ENCODE data around the gene ADCY7.

DNA sequence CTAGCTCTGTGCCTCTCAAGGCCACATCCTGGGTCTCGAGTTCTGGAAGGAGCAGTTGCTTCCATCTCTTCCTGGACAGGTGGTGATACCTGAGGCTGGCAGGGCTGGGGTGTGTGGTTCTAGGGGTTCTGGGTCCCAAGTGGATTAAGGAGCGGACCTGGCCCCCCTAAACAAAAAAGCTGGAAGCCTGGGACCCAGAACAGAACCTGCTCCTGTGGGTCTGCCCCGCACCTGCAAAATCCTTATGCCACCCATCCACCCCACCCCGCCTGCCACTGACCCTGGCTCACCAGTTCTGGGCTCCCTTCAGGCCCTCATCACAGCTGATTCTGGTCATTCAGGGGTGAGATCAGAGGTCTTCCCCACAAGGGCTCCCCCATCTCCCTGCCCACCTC is 44.8 kb downstream of the ADCY7 start:
- TF ChIP-seq ZNF8 (CRISPR knock-in tag; IDR thresholded peaks at IDR 0.05) (no peak), OSR1 (CRISPR knock-in tag; IDR thresholded peaks at IDR 0.05) (no peak), BACH2 (CRISPR knock-in tag; IDR thresholded peaks at IDR 0.05; ENCODE audit: borderline replicate concordance) (no peak)

Measured in SK-N-SH treated with all-trans-retinoic acid at 6 μM for 48 hours (cell line).